Lower leg skin (tissue), 3 donors: ENCODE results near the gene BCAS1.

Experiments used
- POLR2A ChIP-seq, 2 donors: fragments of 450-650 bp; IDR thresholded peaks; one replicate each; pipeline ENCODE4 v1.6.1; 2016 to 2017; ENCODE audit warnings: antibody characterized with exemption in 2 of 2, mild to moderate bottlenecking in 1 of 2, moderate library complexity in 1 of 2
- TF ChIP-seq, protein P1 (sequence below), 3 donors: fragments of 450-650 bp; IDR thresholded peaks; one replicate each; pipeline ENCODE4 v1.5.1; 2016; ENCODE audit warnings: antibody characterized with exemption in 3 of 3, mild to moderate bottlenecking in 3 of 3, moderate library complexity in 2 of 3

DNA sequence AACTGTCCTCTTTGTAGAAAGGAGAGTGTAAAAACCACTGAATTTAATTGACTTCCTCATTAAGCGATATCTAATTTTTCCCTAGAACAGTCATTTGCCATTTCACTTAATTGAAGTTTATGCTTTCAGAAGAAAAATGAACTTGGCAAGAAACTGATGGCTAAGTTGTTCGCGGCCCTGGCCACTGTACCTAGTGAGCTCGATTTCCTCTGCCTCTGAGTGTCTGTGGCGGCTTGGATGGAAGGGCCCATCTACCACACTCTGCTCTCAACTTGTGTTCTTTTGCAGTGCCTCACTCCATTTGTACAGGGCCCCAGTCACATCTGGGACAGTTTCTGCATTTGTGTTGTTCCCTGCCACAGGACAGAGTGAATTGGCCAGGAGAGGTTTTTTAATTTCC is 102.9 kb downstream of the BCAS1 start:
- TF ChIP-seq, protein P1, sequence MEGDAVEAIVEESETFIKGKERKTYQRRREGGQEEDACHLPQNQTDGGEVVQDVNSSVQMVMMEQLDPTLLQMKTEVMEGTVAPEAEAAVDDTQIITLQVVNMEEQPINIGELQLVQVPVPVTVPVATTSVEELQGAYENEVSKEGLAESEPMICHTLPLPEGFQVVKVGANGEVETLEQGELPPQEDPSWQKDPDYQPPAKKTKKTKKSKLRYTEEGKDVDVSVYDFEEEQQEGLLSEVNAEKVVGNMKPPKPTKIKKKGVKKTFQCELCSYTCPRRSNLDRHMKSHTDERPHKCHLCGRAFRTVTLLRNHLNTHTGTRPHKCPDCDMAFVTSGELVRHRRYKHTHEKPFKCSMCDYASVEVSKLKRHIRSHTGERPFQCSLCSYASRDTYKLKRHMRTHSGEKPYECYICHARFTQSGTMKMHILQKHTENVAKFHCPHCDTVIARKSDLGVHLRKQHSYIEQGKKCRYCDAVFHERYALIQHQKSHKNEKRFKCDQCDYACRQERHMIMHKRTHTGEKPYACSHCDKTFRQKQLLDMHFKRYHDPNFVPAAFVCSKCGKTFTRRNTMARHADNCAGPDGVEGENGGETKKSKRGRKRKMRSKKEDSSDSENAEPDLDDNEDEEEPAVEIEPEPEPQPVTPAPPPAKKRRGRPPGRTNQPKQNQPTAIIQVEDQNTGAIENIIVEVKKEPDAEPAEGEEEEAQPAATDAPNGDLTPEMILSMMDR (IDR thresholded peaks at IDR 0.05): no peak
- TF ChIP-seq POLR2A (IDR thresholded peaks at IDR 0.05): no peak
